Activated CD4-positive, alpha-beta T cell treated with anti-CD3 and anti-CD28 coated beads, Interleukin-2, amount 10 ng/mL, durations not matched to agents 7 days and 5 days (primary cell): ENCODE results near the gene HSF4. TPM values are rescaled to one million over a fixed set of nuclear protein-coding genes. Genes with fewer than 3 reads are reported as not detected.

Source experiments
- CTCF ChIA-PET: fragments of 350-600 bp; sonication (Branson Sonifier 250); formaldehyde crosslinking; loops from one replicate; lab custom pipeline; 2021; ENCODE audit warnings: antibody characterized with exemption; lab: Charles Lee
- POLR2A ChIA-PET: fragments of 350-600 bp; sonication (Branson Sonifier 250); formaldehyde crosslinking; loops from one replicate; lab custom pipeline; 2021; ENCODE audit warnings: antibody characterized with exemption; lab: Charles Lee
- DNase-seq: peaks from one replicate; pipeline ENCODE4 v3.0.0-alpha.2; 2020
- H3K27ac Mint-ChIP-seq: one replicate; pipeline ENCODE4 v1.8.0; 2021; ENCODE audit warnings: mild to moderate bottlenecking, moderate library complexity, mixed read lengths
- H3K27me3 Mint-ChIP-seq: one replicate; pipeline ENCODE4 v1.8.0; 2021; ENCODE audit warnings: mixed read lengths
- H3K36me3 Mint-ChIP-seq: one replicate; pipeline ENCODE4 v1.8.0; 2021; ENCODE audit warnings: low read depth, mixed read lengths
- H3K4me1 Mint-ChIP-seq: one replicate; pipeline ENCODE4 v1.8.0; 2021; ENCODE audit warnings: mixed read lengths
- H3K4me3 Mint-ChIP-seq: one replicate; pipeline ENCODE4 v1.8.0; 2021; ENCODE audit warnings: mild to moderate bottlenecking, moderate library complexity, mixed read lengths
- H3K9me3 Mint-ChIP-seq: one replicate; pipeline ENCODE4 v1.8.0; 2021; ENCODE audit warnings: mixed read lengths
- total RNA-seq, 2 experiments: library from RNA; stranded (reverse); gene quantifications; one replicate each; pipeline ENCODE4 v1.2.3, GENCODE V29; 2021

Gene HSF4
- total RNA-seq, 2 experiments from 2014 or later, result 49.6 to 58.1 TPM

DNA sequence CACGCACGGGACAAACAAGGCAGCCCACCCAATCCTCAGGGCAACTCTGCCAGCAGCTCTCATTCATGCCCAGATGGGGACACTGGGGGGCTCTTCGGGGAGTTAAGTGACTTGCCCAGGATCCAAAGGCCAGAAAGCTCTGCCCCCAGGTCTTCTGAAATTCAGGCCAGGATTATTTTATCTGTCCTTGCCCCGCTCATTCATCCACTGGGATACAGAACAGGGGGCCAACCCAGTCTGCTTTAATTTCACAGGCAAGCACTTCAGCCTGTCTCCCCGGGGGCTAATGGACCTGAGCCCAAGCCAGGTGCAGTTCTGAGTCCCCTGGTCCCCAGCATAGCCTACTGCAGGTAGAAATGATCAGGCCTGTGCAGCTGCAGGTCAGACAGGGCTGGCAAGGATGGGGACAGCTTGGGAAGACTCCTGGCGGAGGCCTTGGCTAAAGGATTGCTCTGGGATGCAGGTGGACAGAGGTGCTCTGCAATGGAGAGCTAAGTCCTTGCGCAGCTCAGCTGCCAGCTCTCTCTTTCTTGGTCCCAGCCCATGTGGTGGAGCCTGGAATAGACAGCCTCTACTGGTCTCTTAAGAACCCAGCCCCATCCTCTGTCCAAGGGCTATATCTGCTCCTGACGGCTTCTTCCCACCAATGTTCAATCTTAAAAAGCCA is 13.0 kb upstream of the HSF4 start:
- CTCF ChIA-PET, result interaction anchor here (1.2 to 6.0 kb wide), 8 partner anchors 8 to 193 kb away, joined by 3 to 129 read pairs (median 5); partner anchors contain the start of genes CES3, FBXL8 and TRADD
- H3K27ac Mint-ChIP-seq, result peak overlapping the region; percentile 74
- no peaks in the 10 kb centered on the region for H3K9me3 Mint-ChIP-seq
- POLR2A ChIA-PET, result interaction anchor here (0.7 kb wide), 1 partner anchor 135 kb away, joined by 3 read pairs; no protein-coding TSS in a partner anchor
- peaks cover 1% of the 10 kb centered on the region for H3K27me3 Mint-ChIP-seq
- no peak for DNase-seq
- H3K36me3 Mint-ChIP-seq, result peaks cover 36% of the 10 kb centered on the region
- H3K4me3 Mint-ChIP-seq, result peak overlapping the region; percentile 68
- peaks cover 46% of the 10 kb centered on the region for H3K4me1 Mint-ChIP-seq

DNA sequence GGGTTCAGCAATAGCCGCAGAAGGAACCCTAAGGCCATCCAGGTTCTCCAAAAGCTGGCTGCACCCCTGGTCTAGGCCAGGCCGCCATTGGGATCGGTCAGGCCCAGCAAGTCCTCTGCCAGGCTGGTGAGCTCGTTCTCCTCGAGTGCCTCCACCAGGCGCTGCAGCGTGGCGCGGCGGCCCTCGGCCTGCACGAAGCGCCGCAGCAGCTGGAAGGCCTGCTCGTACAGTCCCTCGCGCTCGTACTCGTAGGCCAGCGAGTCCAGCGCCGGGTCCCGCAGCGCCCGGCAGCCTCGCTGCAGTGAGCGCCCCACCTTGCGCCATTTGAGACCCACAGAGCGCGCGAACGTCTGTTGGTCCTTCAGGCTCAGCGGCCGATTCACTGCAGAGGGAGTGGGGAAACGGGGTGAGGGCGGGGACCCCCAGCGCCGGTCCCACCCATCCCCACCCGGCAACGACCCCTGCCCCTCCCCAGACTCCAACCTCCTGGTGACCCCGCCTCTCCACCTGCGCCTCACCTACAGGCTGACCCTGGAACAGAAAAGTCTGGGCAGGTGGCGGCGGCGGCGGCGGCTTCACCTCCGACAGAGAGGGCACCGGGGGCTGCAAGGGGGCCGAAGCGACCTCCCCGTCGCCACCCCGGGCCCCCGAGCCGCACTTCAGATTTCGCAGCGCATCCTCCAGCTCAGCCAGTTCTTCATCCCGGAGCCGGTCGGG is 9.8 kb upstream of the HSF4 start:
- Mint-ChIP-seq H3K36me3 (peaks cover 30% of the 10 kb centered on the region), H3K27me3 (peaks cover 1% of the 10 kb centered on the region), H3K9me3 (no peaks in the 10 kb centered on the region), H3K27ac (no peak overlapping the region), H3K4me1 (peaks cover 67% of the 10 kb centered on the region), H3K4me3 (peak overlapping the region; percentile 65)
- no peak for DNase-seq
- CTCF ChIA-PET, result interaction anchor here (0.6 to 6.0 kb wide), 69 partner anchors 9 to 415 kb away, joined by 3 to 129 read pairs (median 5); partner anchors contain the start of genes CES3, CES4A, EXOC3L1 and FHOD1
- POLR2A ChIA-PET, result no interaction called here

DNA sequence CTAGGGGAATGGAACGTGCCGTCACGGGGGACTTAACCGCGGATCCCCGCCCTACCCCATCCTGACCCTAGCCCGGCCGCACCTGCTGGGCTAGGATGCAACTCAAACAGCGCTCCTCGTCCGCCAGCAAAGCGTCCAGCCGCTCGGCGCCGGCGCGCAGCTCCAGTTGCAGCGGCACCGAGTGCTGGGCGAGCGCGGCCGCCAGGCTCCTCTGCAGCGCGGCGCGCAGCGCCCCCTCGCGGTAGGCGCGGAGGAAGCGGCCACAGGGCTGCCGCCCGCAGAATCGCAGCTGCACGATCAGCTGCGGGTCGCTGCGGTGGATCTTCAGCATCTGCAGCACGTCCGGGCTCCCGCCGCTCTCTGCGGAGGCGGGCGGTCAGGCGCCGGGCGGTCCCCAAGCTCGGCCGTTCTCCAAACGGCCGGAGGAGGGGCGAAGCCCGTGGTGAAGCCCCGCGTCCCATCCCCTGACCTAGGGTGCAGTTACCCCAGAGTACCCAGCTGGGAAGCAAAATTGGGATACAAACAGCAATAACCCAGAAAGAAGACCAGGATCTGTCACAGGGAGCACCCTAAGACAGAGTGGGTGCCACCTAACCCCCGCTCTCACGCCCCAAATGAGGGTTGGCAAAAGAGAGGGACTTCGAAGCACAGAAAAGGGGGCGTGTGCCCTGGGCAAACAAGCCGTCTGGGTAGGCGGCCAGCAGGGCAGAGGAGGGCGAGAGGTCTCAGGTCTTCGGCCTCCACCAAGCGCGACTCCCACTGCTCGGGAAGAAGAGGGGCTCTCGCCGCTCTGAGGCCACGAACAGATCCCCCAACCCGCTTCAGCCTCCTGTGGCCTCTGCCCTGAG is 9.0 kb upstream of the HSF4 start:
- CTCF ChIA-PET, result interaction anchor here (0.6 to 6.0 kb wide), 70 partner anchors 8 to 641 kb away, joined by 3 to 129 read pairs (median 5); partner anchors contain the start of genes CES3, CES4A, EXOC3L1 and FHOD1
- H3K9me3 Mint-ChIP-seq, result no peaks in the 10 kb centered on the region
- DNase-seq, result peak; percentile 79
- POLR2A ChIA-PET, result no interaction called here
- peaks cover 30% of the 10 kb centered on the region for H3K36me3 Mint-ChIP-seq
- peaks cover 67% of the 10 kb centered on the region for H3K4me1 Mint-ChIP-seq
- H3K27ac Mint-ChIP-seq, result peak overlapping the region; percentile 100
- peaks cover 1% of the 10 kb centered on the region for H3K27me3 Mint-ChIP-seq
- peak overlapping the region; percentile 65 for H3K4me3 Mint-ChIP-seq

DNA sequence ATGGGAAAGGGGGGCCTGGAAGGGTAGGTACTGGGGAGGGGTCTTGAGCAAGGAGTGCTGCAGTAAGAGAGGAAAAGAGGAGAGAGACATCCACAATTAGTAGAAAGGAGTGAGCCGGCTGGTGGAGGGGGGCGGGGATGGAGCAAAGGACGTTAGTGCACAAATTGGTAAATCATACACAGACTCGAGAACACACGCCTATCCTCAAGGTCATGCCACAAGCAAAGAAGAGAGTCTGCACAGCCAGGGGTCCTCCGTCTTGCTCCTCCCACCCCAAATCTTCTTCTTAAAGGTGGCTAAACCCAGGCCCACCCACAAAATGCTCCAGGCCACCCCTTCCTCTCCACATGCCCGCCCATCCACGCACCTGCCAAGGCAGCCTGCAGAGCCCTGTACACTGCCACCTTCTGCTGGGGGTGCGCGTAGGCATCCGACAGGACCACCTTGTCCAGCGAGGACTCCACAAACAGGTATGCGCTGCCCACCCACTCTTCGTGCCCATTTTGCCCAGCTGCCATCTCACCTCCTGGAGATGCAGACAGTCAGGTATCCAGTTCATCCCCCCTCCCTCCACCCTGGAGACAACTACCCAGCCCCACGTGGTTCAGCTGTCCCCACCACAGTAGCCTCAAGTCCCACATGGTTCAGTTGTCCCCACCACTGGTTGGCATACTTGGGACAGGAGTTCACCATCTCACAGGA is 8.3 kb upstream of the HSF4 start:
- H3K4me3 Mint-ChIP-seq, result peak overlapping the region; percentile 12
- peak overlapping the region; percentile 100 for H3K27ac Mint-ChIP-seq
- H3K36me3 Mint-ChIP-seq, result peaks cover 35% of the 10 kb centered on the region
- DNase-seq, result no peak
- H3K4me1 Mint-ChIP-seq, result peaks cover 66% of the 10 kb centered on the region
- CTCF ChIA-PET, result interaction anchor here (1.2 to 8.0 kb wide), 24 partner anchors 11 to 261 kb away, joined by 3 to 137 read pairs (median 9); partner anchors contain the start of genes EXOC3L1, FHOD1, NOL3 and PHAF1
- peaks cover 3% of the 10 kb centered on the region for H3K27me3 Mint-ChIP-seq
- POLR2A ChIA-PET, result no interaction called here
- no peaks in the 10 kb centered on the region for H3K9me3 Mint-ChIP-seq

DNA sequence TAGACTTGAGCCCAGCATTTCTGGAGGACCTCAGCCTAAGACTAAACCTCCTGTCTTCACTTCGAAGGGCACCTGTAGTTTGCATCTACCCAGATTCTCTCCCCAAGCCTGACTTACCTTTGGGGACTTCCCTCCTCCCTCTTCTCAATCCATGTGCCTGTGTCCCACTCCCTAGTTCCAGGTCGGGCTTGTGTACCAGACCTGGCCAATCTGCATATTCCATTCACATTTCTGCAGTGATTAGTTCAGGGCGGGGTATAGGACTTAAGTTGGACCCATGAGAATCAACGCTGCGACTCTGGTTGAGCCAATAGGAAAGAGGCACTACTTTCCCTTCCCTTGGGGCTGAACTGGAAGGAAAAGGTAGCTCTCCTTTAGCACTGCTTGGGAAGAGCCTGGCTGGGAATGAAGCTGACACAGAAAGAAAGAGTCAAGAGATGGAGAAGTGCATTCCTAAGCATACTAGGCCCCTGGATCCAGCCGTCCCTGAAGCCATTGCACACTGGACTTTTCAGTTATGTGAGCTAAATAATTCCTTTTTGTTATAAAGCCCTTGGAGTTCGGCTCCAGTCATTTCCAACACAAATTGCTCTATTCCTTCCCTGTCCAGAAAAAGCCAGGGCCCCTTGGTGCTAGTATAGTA is 7.3 kb upstream of the HSF4 start:
- peaks cover 66% of the 10 kb centered on the region for H3K4me1 Mint-ChIP-seq
- H3K36me3 Mint-ChIP-seq, result peaks cover 35% of the 10 kb centered on the region
- DNase-seq, result no peak
- H3K4me3 Mint-ChIP-seq, result peak overlapping the region; percentile 93
- peak overlapping the region; percentile 100 for H3K27ac Mint-ChIP-seq
- POLR2A ChIA-PET, result no interaction called here
- peaks cover 3% of the 10 kb centered on the region for H3K27me3 Mint-ChIP-seq
- CTCF ChIA-PET, result interaction anchor here (0.9 to 8.0 kb wide), 11 partner anchors 12 to 196 kb away, joined by 3 to 137 read pairs (median 4); partner anchors contain the start of genes CES3 and NOL3
- no peaks in the 10 kb centered on the region for H3K9me3 Mint-ChIP-seq

DNA sequence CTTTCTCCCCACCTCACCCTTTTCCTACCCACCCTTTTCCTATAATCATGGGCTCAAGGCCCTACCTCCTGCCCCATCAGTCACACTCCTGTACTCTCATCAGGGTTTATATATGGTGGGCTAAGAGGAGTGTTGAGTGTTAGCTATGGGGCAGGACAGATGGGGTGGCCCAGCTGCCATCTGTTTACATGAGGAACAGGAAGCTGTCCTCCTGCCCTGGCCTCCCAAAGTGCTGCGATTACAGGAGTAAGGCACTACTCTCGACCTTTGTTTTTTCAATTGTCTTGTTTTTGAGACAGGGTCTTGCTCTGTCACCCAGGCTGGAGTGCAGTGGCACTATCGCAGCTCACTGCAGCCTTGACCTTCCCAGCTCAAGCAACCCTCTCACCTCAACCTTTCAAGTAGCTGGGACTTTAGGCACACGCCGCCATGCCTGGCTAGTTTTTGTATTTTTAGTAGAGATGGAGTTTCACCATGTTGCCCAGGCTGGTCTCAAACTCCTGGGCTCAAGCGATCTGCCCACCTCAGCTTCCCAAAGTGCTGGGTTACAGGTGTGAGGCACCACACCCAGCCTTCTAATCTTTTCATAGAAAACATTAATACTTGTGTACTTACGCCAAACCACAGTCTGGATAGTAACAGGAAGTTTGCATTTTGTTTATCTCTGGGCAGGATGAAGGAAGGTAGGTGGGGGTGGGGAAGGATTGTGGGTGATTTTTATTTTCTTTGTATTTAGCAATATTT is 6.5 kb upstream of the HSF4 start:
- POLR2A ChIA-PET, result no interaction called here

DNA sequence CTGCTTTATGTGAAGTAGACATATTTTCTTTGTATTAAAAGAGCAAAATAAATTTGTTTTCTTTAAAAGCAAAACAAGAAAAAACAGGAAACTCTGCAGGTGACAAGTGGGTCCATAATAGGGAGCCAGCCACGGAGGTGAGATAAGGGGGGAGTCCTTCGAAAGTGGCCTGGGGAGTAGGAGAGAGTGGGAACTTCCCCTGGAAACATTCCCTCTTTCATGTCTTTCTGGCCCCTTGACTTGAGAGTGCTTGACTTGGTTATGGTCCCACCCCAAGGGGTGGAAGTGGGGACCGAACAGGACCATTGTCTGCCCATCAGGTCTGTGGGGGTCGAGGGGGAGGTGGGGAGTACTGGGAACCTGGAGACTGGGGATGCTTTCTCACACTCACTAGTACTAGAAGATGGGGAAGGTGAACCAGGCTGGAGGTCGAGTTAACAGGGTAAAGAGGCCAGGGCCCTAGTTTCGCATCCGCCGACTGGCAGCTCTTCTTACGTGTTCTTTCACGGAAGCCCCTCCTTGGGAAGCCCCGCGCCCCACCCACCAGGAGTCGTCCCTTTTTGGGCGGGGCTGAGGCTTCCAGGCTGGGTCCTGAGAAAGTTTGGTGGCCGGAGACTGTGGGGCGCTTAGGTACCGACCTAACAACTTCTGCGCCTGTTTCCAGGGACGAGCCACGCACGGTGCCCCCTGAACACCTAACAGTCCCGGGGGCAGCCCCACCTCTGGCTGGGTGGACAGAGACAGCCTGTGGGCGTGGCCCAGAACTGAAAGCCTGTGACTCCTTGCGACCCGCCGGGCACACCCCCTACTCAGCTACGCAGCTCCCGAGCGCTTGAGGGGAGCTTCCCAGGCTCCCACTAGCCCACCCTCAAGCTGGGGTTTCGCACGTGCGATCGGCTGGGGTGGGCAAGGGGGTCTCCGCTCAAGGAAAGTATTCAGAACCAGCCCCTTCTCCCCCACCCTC is 5.6 kb upstream of the HSF4 start:
- Mint-ChIP-seq H3K27ac (peak overlapping the region; percentile 100), H3K9me3 (no peaks in the 10 kb centered on the region), H3K36me3 (peaks cover 30% of the 10 kb centered on the region), H3K27me3 (peaks cover 9% of the 10 kb centered on the region), H3K4me3 (peak overlapping the region; percentile 93), H3K4me1 (peaks cover 63% of the 10 kb centered on the region)
- peak; percentile 89 for DNase-seq
- ChIA-PET CTCF (interaction anchor here (0.9 to 8.0 kb wide), 10 partner anchors 8 to 198 kb away, joined by 3 to 137 read pairs (median 6); partner anchors contain the start of genes B3GNT9, CES3 and NOL3), POLR2A (interaction anchor here (0.5 to 0.6 kb wide), 2 partner anchors 199 to 201 kb away, joined by 5 to 11 read pairs; no protein-coding TSS in a partner anchor)

More for the DNA sequence above, 6.5 kb upstream of the HSF4 start:
- H3K9me3 Mint-ChIP-seq, result no peaks in the 10 kb centered on the region
- peak overlapping the region; percentile 100 for H3K27ac Mint-ChIP-seq
- peak; percentile 30 for DNase-seq
- H3K36me3 Mint-ChIP-seq, result peaks cover 35% of the 10 kb centered on the region
- peak overlapping the region; percentile 93 for H3K4me3 Mint-ChIP-seq
- H3K4me1 Mint-ChIP-seq, result peaks cover 66% of the 10 kb centered on the region
- H3K27me3 Mint-ChIP-seq, result peaks cover 6% of the 10 kb centered on the region
- CTCF ChIA-PET, result interaction anchor here (0.9 to 8.0 kb wide), 12 partner anchors 13 to 197 kb away, joined by 3 to 137 read pairs (median 4); partner anchors contain the start of genes CES3 and NOL3

DNA sequence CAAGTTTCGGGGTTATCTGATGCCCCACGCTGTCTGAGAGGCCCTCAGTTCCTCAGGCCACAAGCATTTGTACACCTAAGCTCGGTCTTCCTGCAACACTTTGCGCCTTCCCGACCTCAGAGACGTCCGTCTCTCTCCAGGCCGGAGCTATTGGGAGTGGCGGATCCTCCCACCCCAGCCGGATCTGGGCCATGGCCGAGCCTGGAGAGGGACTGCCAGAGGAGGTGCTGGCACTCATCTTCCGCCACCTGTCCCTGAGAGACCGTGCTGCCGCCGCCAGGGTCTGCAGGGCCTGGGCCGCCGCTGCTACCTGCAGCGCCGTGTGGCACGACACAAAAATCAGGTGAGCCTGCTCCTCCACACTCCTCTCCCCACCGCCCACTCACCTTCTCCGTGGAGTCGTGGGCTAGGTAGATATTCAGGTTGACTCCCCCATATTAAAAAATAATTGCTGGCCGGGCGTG is 2.9 kb upstream of the HSF4 start:
- DNase-seq, result no peak
- peaks cover 21% of the 10 kb centered on the region for H3K36me3 Mint-ChIP-seq
- POLR2A ChIA-PET, result no interaction called here
- no peaks in the 10 kb centered on the region for H3K9me3 Mint-ChIP-seq
- peak overlapping the region; percentile 51 for H3K4me3 Mint-ChIP-seq
- H3K27ac Mint-ChIP-seq, result peak overlapping the region; percentile 36
- CTCF ChIA-PET, result interaction anchor here (1.3 to 8.0 kb wide), 7 partner anchors 8 to 266 kb away, joined by 3 to 137 read pairs (median 7); partner anchors contain the start of genes MATCAP1, NOL3 and TMEM208
- peaks cover 59% of the 10 kb centered on the region for H3K4me1 Mint-ChIP-seq
- peaks cover 27% of the 10 kb centered on the region for H3K27me3 Mint-ChIP-seq

DNA sequence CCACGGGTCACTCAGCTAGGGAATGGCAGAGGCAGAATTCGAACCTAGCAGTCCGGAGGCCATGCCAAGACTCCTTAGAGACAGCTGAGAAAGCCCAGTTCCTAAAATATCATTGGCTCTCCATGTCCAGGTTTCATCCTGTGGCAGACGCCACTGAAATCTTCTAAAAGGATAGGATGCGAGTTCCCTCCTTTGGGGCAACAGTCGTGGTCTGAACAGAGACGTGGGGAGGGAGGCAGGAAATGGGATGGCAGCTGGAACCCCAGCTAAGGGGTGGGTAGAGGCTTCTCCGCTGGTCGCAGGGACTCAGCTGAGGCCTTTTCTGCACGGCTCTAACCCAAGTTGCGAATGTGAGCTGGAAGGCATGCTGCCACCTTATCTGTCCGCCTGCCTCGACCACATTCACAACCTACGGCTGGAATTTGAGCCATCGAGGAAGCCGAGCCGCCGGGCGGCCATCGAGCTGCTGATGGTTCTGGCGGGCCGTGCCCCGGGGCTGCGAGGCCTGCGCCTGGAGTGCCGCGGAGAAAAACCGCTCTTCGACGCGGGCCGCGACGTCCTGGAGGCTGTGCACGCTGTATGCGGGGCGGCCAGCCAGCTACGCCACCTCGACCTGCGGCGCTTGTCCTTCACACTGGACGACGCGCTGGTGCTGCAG is 1.9 kb upstream of the HSF4 start:
- Mint-ChIP-seq H3K9me3 (no peaks in the 10 kb centered on the region), H3K4me1 (peaks cover 51% of the 10 kb centered on the region), H3K4me3 (peak overlapping the region; percentile 51), H3K36me3 (peaks cover 25% of the 10 kb centered on the region), H3K27me3 (peaks cover 36% of the 10 kb centered on the region), H3K27ac (peak overlapping the region; percentile 2)
- ChIA-PET CTCF (interaction anchor here (0.5 to 8.0 kb wide), 17 partner anchors 7 to 917 kb away, joined by 3 to 137 read pairs (median 4); partner anchors contain the start of genes B3GNT9, MATCAP1, NOL3 and TMEM208), POLR2A (interaction anchor here (0.6 to 0.7 kb wide), 2 partner anchors 9 to 210 kb away, joined by 3 read pairs; no protein-coding TSS in a partner anchor)
- no peak for DNase-seq
